Measurements from ENCODE around the gene GRM7.

Gene GRM7

GRCh38 chr3:7249493-7250076 is 388.7 kb downstream of the GRM7 start:
- DNase-seq, result no peak

DNA sequence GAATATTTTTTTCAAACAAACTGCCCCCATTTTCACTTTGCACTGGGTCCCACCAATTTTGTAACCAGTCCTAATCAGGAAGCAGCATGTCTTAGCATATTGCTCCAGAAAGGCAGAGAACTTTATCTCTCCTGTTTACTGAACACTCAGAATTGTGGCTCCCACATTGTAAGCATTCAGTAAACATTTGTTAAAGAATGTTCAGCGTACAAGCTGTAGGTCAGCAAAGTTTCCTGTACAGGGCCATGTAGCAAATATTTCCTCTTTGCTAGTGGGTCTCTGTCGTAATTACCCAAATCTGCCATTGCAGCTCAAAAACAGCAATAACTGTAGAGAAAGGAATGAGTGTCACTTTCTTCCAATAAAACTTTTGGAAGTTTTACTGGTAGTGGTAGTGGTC is 393.3 kb downstream of the GRM7 start:
- no peak for DNase-seq

GRCh38 chr3:7260975-7261374 is 400.1 kb downstream of the GRM7 start:
- no peak for DNase-seq

DNA sequence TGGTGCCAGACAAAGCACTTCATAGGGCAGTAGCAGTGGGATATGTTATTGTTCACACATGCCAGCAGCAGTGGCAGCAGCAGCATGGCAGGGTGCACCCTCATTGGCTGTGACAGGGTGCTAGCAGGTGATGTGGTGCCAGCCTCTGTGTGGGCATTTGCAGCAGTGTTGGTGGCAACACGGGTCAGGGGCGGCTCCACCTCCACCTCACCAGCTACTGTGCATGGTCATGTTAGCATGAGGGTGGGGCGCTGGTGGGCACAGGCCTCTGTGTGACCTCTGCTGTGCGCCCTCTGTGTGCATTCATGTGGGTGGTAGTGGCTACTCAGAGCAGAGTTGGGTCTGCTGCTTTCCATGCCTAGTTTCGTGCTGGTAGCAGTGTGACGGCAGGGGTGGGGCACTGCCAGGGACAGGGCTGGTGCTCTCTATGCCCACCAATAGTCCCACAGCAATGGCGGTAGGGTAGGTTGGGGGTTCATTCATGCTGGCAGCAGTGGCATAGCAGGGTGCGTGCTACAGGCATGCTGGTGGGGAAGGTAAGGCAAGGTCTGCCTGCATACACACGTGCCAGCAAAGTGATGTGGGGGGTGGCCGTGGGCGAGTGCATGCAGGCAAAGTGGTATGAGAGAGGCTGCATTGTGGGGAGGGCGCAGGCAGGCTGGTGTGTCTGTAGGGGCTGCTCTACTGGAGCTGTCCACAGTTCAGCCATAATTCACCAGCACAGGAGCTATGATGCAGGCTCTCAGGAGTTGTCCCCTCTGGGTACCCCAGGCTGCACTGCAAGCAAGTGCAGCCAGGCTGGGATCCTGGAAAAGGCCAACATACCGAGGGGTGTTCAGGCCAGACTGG is 402.7 kb downstream of the GRM7 start:
- no peak for DNase-seq

- no peak for DNase-seq
Measured at GRCh38 chr3:7264196-7264526, 403.2 kb downstream of the GRM7 start.

DNA sequence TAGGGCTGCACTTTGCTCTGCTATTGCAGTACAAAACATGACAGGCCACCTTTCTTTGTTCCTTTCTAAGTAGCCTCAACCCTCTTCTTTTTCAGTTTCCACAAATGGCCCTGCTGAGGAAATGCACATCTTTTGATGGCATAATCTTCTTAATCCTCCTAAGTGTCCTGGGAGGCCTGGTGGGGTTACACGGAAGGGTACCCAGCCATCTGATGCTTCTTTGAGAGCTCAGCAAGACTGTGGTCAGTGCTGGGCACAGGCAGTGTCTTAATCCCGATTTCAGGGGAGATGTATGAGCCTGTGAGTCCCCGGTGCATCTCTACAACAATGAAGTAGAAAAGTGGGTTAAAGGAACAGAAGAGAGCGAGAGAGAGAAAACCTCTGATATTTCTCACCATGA is 404.8 kb downstream of the GRM7 start:
- no peak for DNase-seq

- no peak for DNase-seq
Measured at GRCh38 chr3:7266551-7266950, 405.6 kb downstream of the GRM7 start.

DNA sequence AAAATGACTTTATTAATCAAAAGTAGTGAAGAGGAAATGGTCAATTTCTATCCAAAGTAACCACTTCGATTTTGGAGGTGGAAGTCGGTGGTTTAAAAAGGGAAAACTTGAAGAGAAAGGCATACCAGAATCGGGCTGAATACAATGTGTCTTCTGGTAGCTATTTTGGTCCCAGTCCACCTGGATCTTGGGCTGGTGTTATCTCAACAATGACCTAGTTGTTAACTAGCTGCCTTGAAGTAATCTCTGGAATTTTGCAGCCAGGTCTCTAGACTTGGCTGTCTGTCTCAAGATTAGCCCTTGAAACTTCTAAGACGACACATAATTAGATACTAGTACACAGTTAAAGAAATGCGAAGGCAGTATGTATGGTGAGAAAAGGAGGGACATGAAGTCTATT is 409.8 kb downstream of the GRM7 start:
- DNase-seq, result no peak

DNA sequence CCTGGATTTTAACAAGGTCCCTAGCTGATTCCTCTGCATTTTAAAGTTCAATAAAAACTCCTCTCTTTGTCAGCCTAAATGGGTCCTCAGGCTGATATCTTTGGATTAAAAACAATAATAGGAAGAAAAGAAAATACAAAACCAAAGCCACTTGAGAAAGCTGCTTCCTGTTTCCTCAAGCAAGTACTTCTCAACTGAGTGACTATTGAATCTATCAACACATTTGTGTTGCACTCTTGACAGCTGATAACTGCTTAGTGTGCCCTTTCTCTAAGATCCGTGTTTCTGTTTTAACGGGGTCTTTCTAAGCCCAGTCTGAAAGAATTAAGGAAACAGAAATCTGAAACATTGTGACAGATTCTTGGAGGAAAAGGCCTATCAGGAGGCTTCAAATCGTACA is 410.7 kb downstream of the GRM7 start:
- no peak for DNase-seq

DNA sequence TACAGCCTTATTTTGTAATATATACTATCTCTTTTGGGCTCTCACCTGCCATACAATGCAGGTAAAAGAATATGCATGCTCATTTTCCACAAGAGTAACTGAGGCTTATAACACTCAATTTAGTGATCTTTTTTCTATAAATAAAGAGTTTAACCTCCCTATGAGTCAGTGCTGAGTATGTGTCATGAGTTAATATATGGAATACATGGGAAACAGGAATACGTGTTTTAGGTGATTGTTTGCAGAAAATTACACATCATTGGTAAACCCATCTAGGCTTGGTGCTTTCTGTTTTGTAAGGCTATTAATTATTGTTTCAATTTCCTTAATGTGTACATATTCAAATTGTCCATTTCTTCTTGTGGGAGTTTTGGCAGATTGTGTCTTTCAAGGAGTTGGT is 411.3 kb downstream of the GRM7 start:
- no peak for DNase-seq

DNA sequence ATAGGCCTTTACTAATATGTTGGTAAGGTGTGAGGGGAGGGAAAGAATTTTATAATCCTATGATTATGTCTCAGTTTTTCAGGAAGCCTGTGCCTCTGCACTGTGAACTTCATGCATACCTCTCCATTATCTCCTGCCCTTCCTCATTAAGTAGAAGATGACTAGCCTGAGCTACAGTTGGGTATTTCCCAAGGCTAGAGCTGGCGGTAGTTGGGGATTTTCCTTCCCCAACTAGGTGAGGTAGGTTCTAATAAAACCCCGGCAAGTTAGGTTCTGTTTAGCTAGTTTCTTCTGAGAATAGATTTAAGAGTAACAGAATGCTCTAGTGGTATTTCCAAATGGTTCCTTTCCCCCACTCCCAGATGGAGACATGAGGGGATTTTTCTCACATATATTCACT is 414.5 kb downstream of the GRM7 start:
- DNase-seq, result no peak

DNA sequence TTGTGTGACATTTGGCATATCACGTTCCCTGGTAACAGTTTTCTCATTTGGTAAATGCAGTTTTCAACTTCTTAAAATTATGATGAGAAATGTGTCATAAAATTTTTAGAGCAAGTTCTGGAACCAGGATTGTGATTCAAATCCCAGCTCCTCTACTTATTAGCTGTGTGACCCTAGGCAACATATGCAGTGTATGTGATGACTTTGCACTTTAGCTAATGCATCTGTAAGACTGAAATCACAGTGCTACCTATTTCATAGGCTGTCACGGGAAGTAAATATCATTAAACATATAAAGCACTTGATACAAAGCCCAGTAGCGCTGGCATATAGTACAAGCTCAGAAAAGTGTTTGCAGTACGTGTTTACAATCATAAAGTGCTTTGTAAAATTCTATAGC is 419.4 kb downstream of the GRM7 start:
- DNase-seq, result no peak

DNA sequence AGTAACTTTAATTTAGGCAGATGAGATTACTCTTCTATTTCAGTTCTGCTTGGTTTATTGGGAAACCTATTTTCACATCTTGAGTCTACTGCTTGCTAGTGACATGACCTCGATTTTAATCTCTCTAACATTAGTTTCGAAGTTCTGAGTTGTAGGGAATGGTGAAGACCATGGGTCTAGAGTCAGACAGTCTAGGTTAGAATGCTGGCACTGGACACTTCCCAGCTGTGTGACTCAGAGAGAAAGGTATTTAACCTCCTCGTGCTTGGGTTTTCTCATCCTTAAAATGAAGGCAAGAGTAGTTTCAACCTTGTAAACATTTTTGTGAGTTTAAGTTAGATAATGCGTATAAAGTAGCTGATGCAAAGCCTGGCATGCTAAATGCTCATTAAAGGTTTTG is 422.1 kb downstream of the GRM7 start:
- no peak for DNase-seq

DNA sequence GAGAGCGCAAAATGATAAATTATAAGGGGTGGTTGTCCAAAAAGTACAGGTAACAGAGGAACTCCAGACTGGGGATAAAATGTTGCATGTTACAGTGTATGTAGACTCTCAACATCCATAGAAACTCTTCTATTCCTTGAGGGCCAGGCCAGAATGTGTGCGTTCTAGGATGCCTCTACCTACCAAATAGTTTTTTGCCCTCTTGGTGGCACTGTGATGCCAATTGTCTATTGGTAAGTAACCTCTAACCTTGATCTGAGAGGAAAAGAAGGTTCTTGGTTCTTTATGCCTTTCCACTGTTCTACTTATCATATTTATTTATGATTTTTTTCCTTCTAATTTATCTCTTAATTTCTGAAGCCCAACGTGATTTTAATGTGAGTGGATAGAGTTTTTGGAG is 424.6 kb downstream of the GRM7 start:
- DNase-seq, result no peak

DNA sequence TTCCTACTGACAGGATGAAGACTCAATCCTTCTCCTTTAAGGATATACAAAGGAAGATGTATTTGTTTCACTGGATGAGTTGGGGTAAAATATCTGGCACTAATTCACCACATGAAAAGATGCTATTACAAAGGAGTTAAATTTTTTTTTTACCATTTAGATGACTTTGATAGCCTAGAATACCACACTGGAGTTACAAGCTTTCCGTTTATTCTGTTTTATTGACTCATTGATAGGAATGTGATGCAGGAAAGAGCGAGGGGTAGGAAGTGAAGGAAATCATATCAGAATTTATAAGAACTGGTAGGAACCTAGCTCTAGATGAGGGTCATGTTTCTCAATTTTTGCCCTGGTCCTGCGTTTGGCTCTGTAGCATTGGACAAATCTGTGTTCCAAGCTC is 427.2 kb downstream of the GRM7 start:
- no peak for DNase-seq

GRCh38 chr3:7289121-7289520 is 428.2 kb downstream of the GRM7 start:
- DNase-seq, result no peak

DNA sequence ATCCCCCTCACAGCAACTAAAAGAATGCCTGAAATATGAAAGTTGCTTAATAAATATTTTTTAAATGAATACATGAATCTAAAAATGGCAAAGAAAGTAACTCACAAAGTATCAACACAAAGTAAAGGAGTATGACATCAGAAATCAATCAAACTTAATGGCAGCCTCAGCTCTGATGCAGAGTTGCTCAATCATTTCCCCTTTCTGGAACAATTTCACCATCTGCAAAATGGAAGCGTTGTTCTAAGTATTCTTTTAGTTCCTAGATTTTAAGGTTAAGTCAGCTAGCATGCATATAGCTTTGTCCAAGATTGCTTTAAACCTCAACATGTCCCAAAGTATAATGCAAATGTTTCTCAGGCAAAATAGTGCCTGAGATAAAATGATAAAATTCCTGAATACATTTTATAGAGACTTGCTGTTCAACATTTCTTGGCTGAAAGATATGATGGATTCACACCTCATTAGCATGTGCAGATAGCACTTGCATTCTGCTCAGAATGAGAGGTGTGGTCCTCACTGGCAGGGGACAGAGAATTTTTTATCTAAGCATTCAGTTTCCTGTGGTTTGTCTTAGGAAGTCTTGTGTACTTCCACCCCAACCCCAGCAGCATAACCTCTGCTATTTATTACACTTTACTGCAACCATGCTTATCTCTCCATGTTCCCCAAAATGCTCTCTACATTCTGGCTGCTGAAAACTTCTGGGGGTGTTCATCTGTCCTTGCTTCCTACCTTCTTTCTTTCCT is 429.3 kb downstream of the GRM7 start:
- DNase-seq, result no peak

DNA sequence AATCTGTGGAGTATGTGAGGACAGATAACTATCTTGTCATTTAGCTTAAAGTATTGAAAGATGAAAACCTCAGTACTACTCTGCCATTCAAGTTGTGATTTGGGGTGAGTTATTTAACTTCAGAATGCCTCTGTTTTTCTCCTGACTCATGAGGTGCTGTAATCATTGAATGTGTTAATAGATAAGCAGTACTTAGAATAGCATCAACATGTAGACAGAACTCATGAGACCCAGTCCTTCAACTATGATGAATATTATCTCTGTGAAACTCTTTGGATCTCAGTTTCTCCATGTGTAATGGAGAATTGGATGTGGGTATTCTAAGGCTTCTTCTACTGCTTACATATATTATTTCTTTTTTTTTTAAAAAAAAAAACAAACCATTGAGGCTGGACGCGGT is 431.4 kb downstream of the GRM7 start:
- DNase-seq, result no peak

- DNase-seq, result no peak
Measured at GRCh38 chr3:7293286-7293685, 432.4 kb downstream of the GRM7 start.

DNA sequence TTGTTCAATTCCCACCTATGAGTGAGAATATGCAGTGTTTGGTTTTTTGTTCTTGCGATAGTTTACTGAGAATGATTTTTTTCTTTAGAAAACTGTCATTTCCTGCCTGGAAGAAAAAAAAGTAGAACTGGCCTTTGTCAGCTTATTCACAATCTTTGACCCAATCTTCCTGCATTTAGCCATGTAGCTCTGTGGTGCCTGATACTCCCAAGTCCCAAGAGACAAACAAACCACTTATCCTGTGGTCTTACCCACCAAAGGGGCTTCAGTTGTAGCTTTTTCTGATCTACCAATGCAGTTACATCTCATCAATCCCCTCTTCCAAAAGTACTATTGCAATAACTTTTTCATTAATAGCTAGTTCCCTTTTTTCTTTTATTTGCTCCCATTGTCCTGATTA is 444.6 kb downstream of the GRM7 start:
- no peak for DNase-seq

DNA sequence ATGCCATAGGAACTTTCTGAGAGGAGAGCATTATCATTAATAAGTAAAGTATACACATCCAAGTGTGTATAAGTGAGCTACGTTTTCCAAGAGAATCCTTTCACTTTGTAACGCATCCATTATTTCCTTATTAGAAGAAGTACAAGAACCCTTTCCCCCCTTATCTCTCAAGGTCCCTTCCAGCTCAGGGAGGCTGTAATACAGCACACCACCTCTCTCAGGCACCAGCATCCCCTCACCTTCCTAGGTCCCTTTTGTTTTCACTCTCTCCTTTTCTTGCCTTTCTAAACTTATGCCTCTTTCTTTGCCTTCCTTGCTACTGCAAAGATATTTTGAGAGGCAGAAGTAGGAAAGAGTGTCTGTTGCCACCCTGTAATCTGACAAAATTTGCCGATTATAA is 446.0 kb downstream of the GRM7 start:
- no peak for DNase-seq

- no peak for DNase-seq
Measured at GRCh38 chr3:7307410-7307809, 446.5 kb downstream of the GRM7 start.

GRCh38 chr3:7309641-7310102 is 448.8 kb downstream of the GRM7 start:
- DNase-seq, result no peak

DNA sequence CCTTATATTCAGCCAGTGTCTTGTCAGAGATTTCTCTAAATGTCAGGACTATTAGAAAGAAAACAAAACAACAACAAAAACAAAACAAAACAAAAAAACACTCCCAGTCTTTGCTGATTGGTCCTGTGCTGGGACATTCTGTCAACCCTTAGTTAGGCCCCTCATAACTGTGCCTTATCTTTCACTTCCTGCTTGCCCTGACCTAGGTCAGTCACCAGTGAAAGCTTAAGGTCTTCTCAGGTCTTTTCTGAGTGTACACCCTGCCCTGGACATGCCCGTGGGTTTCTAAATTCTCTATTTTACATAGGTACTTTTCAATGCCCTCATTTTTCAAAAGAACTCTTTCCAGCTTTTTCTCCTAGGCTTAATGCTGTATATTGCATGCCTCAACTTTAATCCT is 454.1 kb downstream of the GRM7 start:
- DNase-seq, result no peak

Measured in activated CD8-positive, alpha-beta memory T cell treated with anti-CD3 and anti-CD28 coated beads, Interleukin-2, amount 50 U/mL, for 4 hours (primary cell).